Subcutaneous adipose tissue (tissue), 4 donors: ENCODE results near the gene PYROXD2. TPM values are rescaled to one million over a fixed set of nuclear protein-coding genes. Genes with fewer than 3 reads are reported as not detected.

Source experiments
- CTCF ChIP-seq: fragments of 450-650 bp; IDR thresholded peaks from one replicate; pipeline ENCODE4 v1.5.1; 2016; ENCODE audit warnings: low read depth, mild to moderate bottlenecking, control low read depth, antibody characterized with exemption, moderate library complexity
- total RNA-seq, 4 donors: library from RNA; depleted of rRNA; stranded (reverse); fragments of >200 nt; gene quantifications; one replicate each; pipeline ENCODE4 v1.1.0, GENCODE V29; 2016

PYROXD2 gene
- total RNA-seq, 4 donors from 2014 or later = 11.2 to 23.6 (median 16.0) TPM

- TF ChIP-seq CTCF = no peak
Observed at GRCh38 chr10:98433371-98433770, 18.4 kb upstream of the PYROXD2 start.

GRCh38 chr10:98432330-98432729, 17.3 kb upstream of the PYROXD2 start:
- no peak for TF ChIP-seq CTCF

GRCh38 chr10:98431016-98431415, 16.0 kb upstream of the PYROXD2 start:
- no peak for TF ChIP-seq CTCF

GRCh38 chr10:98430427-98430826, 15.4 kb upstream of the PYROXD2 start:
- no peak for TF ChIP-seq CTCF

- no peak for TF ChIP-seq CTCF
Observed at GRCh38 chr10:98429320-98430072, 14.5 kb upstream of the PYROXD2 start.

- no peak for TF ChIP-seq CTCF
Observed at GRCh38 chr10:98427011-98427515, 12.1 kb upstream of the PYROXD2 start.

GRCh38 chr10:98425511-98426352, 10.8 kb upstream of the PYROXD2 start:
- no peak for TF ChIP-seq CTCF
